Spinal cord (tissue), 10 donors: Measurements from ENCODE around the gene ADAM23. TPM values are rescaled to one million over a fixed set of nuclear protein-coding genes. Genes with fewer than 3 reads are reported as not detected.
"Not testable (repeated sequence)": the region's sequence is repeated elsewhere in the genome, so short reads cannot be mapped to it uniquely, and the experiment has no call there.

Experiments
- DNase-seq, 6 donors: peaks; one replicate each; pipeline versions ENCODE4 v3.0.0 to v3.0.0-alpha.2; 2013 to 2015; ENCODE audit warnings: low spot score in 6 of 6, low read depth in 4 of 6
- H3K27ac ChIP-seq: one replicate; pipeline ENCODE4 v1.5.1; 2013; ENCODE audit warnings: low read depth, low read length, control low read depth
- H3K27me3 ChIP-seq: one replicate; pipeline ENCODE4 v1.6.1; 2013; ENCODE audit warnings: low read length; ENCODE audit not compliant: control insufficient read depth, insufficient read depth
- H3K36me3 ChIP-seq: one replicate; pipeline ENCODE4 v1.6.1; 2013; ENCODE audit warnings: low read length; ENCODE audit not compliant: control insufficient read depth, insufficient read depth
- H3K4me1 ChIP-seq: one replicate; pipeline ENCODE4 v1.6.1; 2013; ENCODE audit warnings: low read length; ENCODE audit not compliant: control insufficient read depth, insufficient read depth
- H3K4me3 ChIP-seq: one replicate; pipeline ENCODE4 v1.5.1; 2013; ENCODE audit warnings: low read depth, low read length, control low read depth
- H3K9me3 ChIP-seq: one replicate; pipeline ENCODE4 v1.6.1; 2013; ENCODE audit warnings: low read length; ENCODE audit not compliant: control insufficient read depth, insufficient read depth
- WGBS: methylation state at CpG from one replicate; pipeline ENCODE4 v1.1.5; 2013; ENCODE audit warnings: missing lambda C conversion rate; ENCODE audit not compliant: insufficient coverage; 5-methylcytosine and 5-hydroxymethylcytosine counted together
- long read RNA-seq, 4 donors: transcript quantifications; one replicate each; lab custom pipeline, GENCODE V29; 2026
- polyA plus RNA-seq, 2 donors: library from polyadenylated mRNA; unstranded; fragments of 120-200 nt; gene quantifications; one replicate each; pipeline ENCODE4 v1.2.1, GENCODE V29; 2013; ENCODE audit not compliant: insufficient read length in 2 of 2
- total RNA-seq, 2 donors: library from RNA; depleted of rRNA in 1 of 2; stranded (reverse); fragments of 120-200 nt in 1 of 2; fragments of >200 nt in 1 of 2; gene quantifications; one replicate each; pipeline versions ENCODE4 v1.2.3 to v1.2.4, GENCODE V29; 2013 to 2014
- donor health status: healthy.

The ADAM23 gene
- total RNA-seq, result 10 to 100 TPM; 15.7 to 52.1 TPM
- 10 to 100 TPM; 50.5 to 54.3 TPM for polyA plus RNA-seq
- long read RNA-seq, donor 1, full-length matches to known transcripts, result 9 of 9 reads
- long read RNA-seq, donor 1, partial matches to known transcripts, result 0 of 9 reads
- long read RNA-seq, donor 1, other reads (novel, unspliced or antisense), result 0 of 9 reads
- long read RNA-seq, donor 2, result 0 reads
- long read RNA-seq, donor 3, result 0 reads
- long read RNA-seq, donor 4, result 0 reads

GRCh38 chr2:206442833-206443734, at the start of gene ADAM23:
Gene ADAM23, plus strand, starts transcription at chr2:206443532. Its CDS starts 335 bp downstream, at chr2:206443867.
- no peaks in the 10 kb centered on the region for H3K9me3 ChIP-seq
- DNase-seq, result peak; percentile 67 to 98 (median 81)
- H3K4me1 ChIP-seq, result peaks cover 7% of the 10 kb centered on the region
- peak within 1 kb of the TSS; percentile 72 for H3K4me3 ChIP-seq
- peak within 1 kb of the TSS; percentile 83 for H3K27ac ChIP-seq
- no peaks in the 10 kb centered on the region for H3K27me3 ChIP-seq
- H3K36me3 ChIP-seq, result no peaks in the 10 kb centered on the region
- WGBS, result 0% methylated on average over 71 of the region's 81 CpGs

GRCh38 chr2:206396211-206396610, 47.1 kb upstream of the ADAM23 start:
- 53% methylated on average over 5 of the region's 7 CpGs for WGBS
- H3K27ac ChIP-seq, result no peak overlapping the region
- H3K36me3 ChIP-seq, result no peaks in the 10 kb centered on the region
- DNase-seq, result no peak
- H3K4me1 ChIP-seq, result no peaks in the 10 kb centered on the region
- no peak overlapping the region for H3K4me3 ChIP-seq
- H3K9me3 ChIP-seq, result no peaks in the 10 kb centered on the region
- H3K27me3 ChIP-seq, result no peaks in the 10 kb centered on the region

GRCh38 chr2:206402956-206403569, 40.3 kb upstream of the ADAM23 start:
- not testable (repeated sequence) for DNase-seq, H3K27ac ChIP-seq, H3K27me3 ChIP-seq, H3K36me3 ChIP-seq, H3K4me3 ChIP-seq, H3K9me3 ChIP-seq, H3K4me1 ChIP-seq
- WGBS, result 94% methylated on average over 3 of the region's 6 CpGs

- Histone ChIP-seq H3K27ac (no peak overlapping the region), H3K27me3 (no peaks in the 10 kb centered on the region), H3K9me3 (no peaks in the 10 kb centered on the region), H3K36me3 (no peaks in the 10 kb centered on the region), H3K4me1 (no peaks in the 10 kb centered on the region), H3K4me3 (no peak overlapping the region)
- WGBS, result 97% methylated on average over 7 of the region's 11 CpGs
- DNase-seq, result no peak
These were observed 34.7 kb upstream of the ADAM23 start for GRCh38 chr2:206408323-206409320.

GRCh38 chr2:206410714-206411113, 32.6 kb upstream of the ADAM23 start:
- no peaks in the 10 kb centered on the region for H3K4me1 ChIP-seq
- H3K27me3 ChIP-seq, result no peaks in the 10 kb centered on the region
- H3K27ac ChIP-seq, result no peak overlapping the region
- no peaks in the 10 kb centered on the region for H3K36me3 ChIP-seq
- H3K9me3 ChIP-seq, result no peaks in the 10 kb centered on the region
- no peak overlapping the region for H3K4me3 ChIP-seq
- WGBS, result 87% methylated on average over 18 of the region's 26 CpGs
- DNase-seq, result no peak

GRCh38 chr2:206415618-206416243, 27.6 kb upstream of the ADAM23 start:
- no peak overlapping the region for H3K27ac ChIP-seq
- no peak overlapping the region for H3K4me3 ChIP-seq
- no peaks in the 10 kb centered on the region for H3K36me3 ChIP-seq
- H3K27me3 ChIP-seq, result no peaks in the 10 kb centered on the region
- no peak for DNase-seq
- WGBS, result 91% methylated on average over 13 of the region's 13 CpGs
- H3K4me1 ChIP-seq, result no peaks in the 10 kb centered on the region
- no peaks in the 10 kb centered on the region for H3K9me3 ChIP-seq

- Histone ChIP-seq H3K27ac (no peak overlapping the region), H3K4me1 (no peaks in the 10 kb centered on the region), H3K27me3 (no peaks in the 10 kb centered on the region), H3K36me3 (no peaks in the 10 kb centered on the region), H3K9me3 (no peaks in the 10 kb centered on the region), H3K4me3 (no peak overlapping the region)
- DNase-seq, result no peak
- 80% methylated on average over 2 of the region's 2 CpGs for WGBS
These were observed 24.4 kb upstream of the ADAM23 start for GRCh38 chr2:206418968-206419367.

- H3K36me3 ChIP-seq, result no peaks in the 10 kb centered on the region
- DNase-seq, result peak in 1 of 6 donors; percentile 51
- no peaks in the 10 kb centered on the region for H3K9me3 ChIP-seq
- no peak overlapping the region for H3K4me3 ChIP-seq
- no peaks in the 10 kb centered on the region for H3K27me3 ChIP-seq
- no CpG with 5 or more reads among the region's 3 CpGs for WGBS
- no peak overlapping the region for H3K27ac ChIP-seq
- no peaks in the 10 kb centered on the region for H3K4me1 ChIP-seq
These were observed 22.6 kb upstream of the ADAM23 start for GRCh38 chr2:206420721-206421120.
